T47D (cell line): ENCODE data around the gene FAM229B.
"Not testable (repeated sequence)": the region's sequence is repeated elsewhere in the genome, so short reads cannot be mapped to it uniquely, and the experiment has no call there.

Source experiments
- DNase-seq, 2 experiments: peaks; one replicate each; pipeline versions ENCODE4 v3.0.0 to v3.0.0-alpha.2; 2011 to 2012; ENCODE audit warnings: low read depth in 1 of 2, low spot score in 1 of 2
- JUND ChIP-seq: IDR thresholded peaks from 2 replicates; pipeline ENCODE4 v1.6.1; 2012; ENCODE audit warnings: low read depth
- in situ Hi-C: cut with HindIII; loops from 2 replicates; pipeline ENCODE4 v1.10.0; 2016; ENCODE audit warnings: low sequenced_read_pairs, low pct_unique_long_range_greater_than_20kb

FAM229B gene

DNA sequence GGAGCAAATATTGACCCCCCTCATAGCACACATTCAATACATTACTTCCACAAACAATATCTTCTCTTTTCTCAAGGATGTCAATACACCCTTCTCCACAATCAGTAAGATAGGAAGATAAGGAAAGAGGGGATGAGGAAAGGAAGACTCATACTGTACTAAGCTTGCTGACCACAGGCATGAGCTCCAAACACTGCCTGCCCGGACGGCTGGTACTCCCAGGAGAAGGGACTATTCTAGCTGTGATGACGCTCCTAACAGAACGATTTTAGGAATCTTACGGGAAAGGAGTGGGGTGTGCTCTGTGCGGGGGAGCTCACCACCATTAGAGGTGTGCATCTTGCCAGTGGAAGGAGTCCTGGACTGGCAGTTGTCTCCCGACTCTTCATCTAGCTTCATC, 37.4 kb upstream of the FAM229B start:
- in situ Hi-C loops = no loop called here
- TF ChIP-seq JUND = no peak
- DNase-seq = no peak

DNA sequence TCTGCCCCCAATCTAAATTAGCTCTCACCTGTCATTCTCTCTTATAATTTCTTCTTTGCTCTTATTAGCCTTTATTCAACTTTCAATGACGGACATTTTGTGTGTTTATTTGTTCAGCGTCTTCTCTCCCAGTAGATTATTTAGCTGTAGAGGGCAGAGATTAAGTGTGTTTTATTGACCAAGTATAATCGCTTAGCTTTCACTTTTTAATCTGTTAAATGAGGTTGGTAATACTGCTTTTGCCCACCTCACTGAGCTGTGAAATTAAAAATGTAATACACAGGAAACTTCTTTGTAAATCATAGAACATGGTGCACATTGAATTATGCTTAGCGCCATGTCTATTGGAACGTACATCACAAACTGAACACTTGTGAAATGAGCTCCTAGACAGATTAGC, 37.0 kb upstream of the FAM229B start:
- TF ChIP-seq JUND = no peak
- in situ Hi-C loops = no loop called here
- DNase-seq = no peak

DNA sequence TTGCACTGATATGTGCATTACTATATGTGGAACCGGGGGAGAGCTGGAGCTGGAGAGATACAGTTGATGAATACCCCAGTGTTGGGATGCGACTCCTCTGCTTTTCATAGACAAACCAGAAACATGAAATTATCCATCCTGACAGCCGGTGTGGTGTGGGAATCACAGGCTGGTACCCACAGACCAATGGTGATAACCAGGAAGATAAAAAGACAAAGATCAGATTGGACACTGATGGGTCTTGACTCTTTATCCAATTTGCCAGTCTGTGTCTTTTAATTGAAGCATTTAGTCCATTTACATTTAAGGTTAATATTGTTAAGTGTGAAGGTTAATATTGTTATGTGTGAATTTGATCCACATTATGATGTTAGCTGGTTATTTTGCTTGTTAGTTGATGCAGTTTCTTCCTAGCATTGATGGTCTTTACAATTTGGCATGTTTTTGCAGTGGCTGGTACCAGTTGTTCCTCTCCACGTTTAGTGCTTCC, 36.1 kb upstream of the FAM229B start:
- DNase-seq, in situ Hi-C loops: not testable (repeated sequence)

DNA sequence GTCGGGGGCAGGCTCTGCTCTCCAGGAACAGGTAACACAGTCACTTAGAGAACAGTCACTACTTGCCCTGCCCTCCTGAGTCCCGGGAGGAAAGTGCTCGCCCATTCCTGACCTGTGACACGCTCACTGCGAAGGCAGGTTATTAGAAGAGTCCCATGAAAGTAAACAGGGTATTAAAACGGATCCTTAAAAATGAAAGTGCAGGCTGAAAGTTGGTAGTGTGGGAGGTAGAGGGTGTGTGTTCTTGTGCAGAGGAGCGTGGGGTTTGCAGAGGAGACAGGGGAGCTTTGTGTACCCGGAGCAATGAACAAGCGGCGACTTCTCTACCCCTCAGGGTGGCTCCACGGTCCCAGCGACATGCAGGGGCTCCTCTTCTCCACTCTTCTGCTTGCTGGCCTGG, 33.4 kb upstream of the FAM229B start, which contains the start of gene CCN6:
Gene CCN6 (plus strand): TSS at position 104 of the 400 bp plus-strand sequence. CDS start 254 bp downstream, at position 358.
- no peak for TF ChIP-seq JUND
- DNase-seq = no peak
- in situ Hi-C loops = no loop called here

DNA sequence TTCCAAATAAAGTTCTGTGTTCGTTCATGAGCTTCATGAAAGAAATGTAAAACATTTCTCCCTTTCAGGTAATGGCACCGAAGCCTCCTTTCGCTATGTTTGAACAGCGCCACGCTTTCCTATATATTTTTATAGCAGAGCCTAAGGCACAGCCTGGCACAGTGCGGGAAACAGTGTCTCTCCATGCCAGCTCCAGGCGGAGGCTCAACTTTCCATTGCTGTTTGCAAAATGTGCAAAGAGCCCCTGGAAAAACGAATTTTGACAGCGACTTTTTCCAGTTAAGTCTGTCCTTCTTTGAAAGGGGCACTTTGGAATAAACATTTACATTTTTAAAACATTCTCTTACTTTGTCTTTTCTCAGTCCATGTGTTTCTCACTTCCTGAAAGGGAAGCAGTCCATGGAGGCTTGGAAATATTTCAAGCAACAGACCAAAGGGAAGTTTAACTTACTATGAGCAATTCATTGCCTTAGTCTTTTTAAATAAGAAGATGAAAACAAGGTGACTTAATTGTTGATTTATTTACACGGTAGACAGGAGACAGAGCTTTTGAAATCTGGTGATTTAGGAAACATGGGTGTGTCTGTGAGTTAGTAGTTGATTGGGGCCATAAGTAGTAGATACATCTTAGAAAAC, 32.7 kb upstream of the FAM229B start:
- TF ChIP-seq JUND = no peak
- no peak for DNase-seq
- in situ Hi-C loops = no loop called here

DNA sequence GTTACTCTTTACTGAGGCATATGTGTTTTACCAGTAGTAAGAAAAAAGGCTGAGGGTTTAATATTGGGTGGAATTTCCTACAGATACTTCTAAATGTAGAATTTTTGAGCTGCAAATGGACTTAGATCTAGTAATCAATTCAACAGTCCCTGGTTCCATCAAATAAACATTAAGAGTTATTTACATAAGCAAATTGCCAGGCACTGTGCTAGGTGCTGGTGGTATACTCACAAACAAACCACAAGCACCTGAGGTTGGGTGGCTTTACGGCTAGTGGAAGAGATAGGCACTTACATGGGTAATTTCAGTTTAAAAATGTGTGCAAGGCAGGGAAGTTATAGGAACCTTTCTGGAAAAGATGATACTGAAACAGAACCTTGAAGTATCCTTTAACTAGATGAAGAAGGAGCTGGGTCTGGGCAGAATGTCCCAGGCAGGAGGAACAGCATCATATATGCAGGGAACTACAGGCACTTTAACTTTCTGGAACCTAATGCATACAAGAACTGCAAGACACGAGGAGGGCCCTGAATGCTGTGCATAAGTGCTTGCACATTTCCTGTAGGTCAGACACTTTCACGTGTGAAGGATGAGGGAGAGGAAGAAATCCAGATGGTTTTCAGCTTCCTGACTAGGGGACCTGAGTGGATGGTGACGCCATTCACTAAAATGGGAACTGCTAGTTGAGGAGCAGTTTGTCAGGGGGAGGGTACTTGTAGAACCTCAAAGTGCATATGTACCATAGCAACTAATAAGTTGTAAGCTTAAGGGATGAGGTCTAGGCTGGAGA, 29.0 kb upstream of the FAM229B start:
- in situ Hi-C loops = no loop called here
- TF ChIP-seq JUND = no peak
- DNase-seq = no peak

DNA sequence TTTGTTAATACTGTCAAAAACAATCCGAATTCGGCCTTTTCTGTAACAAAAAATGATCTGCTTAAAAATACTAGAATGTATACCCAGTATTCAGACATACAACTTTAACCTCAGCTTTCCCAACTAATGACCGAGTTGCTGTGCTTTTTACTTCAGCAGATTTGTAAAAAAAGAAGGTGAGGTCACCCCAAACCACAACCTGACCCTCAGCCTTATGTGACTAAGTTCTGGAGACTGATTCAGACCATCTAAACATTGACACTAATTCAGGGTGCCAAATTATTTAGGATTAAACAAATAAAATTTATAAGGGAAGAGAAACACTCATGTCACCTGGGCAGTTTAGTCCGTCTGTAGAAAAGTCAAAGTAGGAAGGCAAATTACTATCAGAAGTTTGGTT, 25.8 kb upstream of the FAM229B start:
- in situ Hi-C loops = no loop called here
- TF ChIP-seq JUND = no peak
- no peak for DNase-seq

DNA sequence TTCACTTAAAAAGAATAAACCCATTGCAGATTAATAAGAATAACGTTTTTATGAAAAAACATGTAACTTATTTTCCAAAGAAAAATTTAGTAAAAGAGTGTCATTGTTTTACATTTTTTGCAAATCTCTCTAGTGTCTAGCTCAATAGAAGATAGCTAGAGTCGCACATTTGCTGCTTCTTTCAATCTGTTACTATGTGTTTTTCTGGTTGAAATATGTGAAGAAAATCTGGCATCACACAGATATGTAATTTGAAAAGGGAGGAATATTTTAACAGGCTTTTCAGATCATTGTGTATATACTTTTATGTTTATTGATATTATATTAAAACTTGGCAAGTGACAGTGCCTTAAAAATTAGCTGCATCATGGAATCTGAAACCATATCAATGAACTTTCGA, 24.4 kb upstream of the FAM229B start:
- no peak for DNase-seq
- no peak for TF ChIP-seq JUND
- in situ Hi-C loops = no loop called here

DNA sequence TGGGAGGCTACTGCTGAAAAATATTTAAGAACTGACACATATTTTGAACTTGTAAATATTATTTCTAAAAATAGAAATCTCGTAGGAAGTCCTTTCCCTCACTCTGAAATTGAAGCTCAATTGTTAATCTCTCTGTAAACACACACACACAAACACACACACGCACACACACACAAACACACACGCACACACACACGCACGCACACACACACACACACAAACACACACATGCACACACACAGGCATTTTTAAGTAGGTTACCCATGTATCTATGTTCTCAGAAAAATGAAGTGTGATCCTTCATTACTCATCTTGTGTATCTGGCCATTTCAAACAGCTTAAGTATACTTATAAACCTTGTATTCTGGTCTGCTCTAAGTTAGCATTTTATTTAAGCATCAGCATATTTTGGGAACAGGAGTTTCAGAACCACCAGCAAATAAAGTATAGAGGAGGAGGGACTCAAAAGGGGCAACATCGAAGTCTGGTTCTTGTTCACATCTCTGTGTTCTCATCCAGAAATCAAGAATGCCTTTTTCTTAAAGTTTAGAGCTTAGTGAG, 21.9 kb upstream of the FAM229B start:
- no peak for DNase-seq
- in situ Hi-C loops = no loop called here

DNA sequence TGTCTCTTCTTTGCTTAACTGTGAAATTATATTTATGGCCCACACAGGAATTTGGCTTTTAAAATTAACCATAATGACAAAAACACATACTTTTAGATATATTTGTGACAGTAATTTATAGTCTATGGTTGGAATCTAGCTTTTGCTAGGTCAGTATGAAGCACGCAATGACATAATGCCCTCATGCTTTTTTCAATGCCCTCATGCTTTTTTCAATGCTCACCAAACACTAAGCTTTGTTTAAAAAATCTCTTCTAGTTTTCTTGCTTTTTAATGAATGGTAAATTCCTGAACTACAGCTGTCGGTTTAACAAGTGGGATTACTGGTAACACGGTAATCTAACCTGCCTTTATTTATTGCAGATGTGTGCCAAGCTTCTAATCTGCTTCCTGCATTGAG, 20.8 kb upstream of the FAM229B start:
- no peak for TF ChIP-seq JUND
- in situ Hi-C loops = no loop called here
- DNase-seq = no peak

More for the DNA sequence above, 21.9 kb upstream of the FAM229B start:
- no peak for TF ChIP-seq JUND

DNA sequence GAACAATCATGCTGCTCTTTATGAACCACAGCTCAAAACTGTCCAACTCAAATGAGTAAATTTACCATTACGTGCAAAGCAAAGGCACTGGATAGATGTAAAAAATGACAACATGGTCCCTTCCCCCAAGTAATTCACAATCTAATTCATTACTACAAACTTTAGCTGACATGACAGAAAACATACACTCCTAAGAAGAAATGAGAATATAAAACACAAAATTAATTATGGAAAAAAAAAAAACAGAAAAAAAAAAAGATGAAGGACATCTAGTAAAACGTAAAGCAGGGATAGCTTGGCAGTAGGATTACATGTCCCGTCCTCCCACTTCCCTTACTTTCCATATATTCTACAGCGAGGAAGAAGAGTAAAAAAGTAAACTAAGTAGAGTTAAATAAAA, 5.8 kb upstream of the FAM229B start:
- in situ Hi-C loops = no loop called here
- no peak for TF ChIP-seq JUND

DNA sequence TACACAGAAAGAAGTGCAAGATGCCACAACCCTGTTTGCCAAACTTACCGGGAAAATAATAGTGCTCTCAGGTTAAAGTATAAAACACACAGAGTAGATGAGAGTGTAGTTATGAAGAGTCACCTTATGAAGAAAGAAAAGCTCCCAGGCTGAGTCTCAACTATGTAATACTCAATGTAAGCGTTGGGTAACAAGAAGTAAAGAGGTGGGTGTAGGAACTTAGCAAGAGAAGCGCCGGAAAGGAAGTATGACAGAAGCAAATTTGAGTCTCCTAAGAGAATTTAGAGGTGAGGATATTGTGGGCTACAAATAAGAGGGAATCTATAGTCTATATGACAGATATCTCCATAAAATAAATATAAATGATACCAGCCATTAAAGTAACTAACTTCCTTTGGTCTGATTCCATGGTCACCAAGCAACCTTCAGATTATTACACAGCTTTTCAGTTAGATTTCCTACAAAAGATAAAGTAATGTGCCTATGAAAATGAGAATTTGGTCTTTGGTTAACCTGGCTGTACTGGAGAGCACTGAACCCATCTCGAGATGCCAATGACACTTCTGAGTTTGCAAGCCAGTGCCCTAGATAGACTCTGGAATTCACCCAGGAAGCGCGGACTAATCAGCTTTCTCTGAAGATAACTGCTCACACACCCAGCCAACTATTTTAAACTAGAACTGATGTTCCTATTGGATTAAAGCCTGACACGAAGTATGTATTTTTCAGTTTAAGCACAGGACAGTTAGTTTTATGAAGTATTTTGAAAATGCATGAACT, 1.9 kb upstream of the FAM229B start:
- no peak for TF ChIP-seq JUND
- DNase-seq = no peak
- in situ Hi-C loops = no loop called here

More for the DNA sequence above, 5.8 kb upstream of the FAM229B start:
- DNase-seq = no peak

DNA sequence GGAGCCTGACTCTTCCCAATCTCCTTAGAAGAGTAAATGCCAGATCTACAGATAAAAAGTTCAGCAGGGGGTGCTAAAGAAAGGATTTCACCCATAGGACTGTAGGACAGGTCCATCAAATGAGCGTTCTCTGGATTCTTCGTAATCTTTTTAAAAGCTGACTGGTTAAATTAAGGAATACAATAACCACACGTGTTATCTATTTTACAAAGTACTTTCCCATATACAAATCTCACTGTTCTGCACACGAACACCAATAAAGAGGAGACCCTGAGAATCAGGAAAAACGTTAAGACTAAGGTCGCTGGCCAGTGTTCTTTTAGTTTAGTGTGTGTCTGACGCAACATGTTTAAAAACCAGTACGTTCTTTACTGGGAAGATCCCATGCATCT, 651 bp upstream of the FAM229B start:
- no peak for DNase-seq
- no peak for TF ChIP-seq JUND
- in situ Hi-C loops = no loop called here
